DOHH2 (cell line): ENCODE data around the gene LHB.

Experiments used
- EZH2phosphoT487 ChIP-seq: fragments of 200-600 bp; sonication (generic); IDR thresholded peaks from 2 replicates; pipeline ENCODE4 v1.6.1; 2017; ENCODE audit warnings: borderline replicate concordance, mild to moderate bottlenecking, antibody characterized with exemption, low read length, moderate library complexity, mixed read lengths
- TF ChIP-seq, protein P1 (sequence below): fragments of 200-600 bp; sonication (generic); IDR thresholded peaks from one replicate; pipeline ENCODE4 v1.5.1; 2014; ENCODE audit warnings: antibody characterized with exemption, mild to moderate bottlenecking, low read depth, low read length; ENCODE audit not compliant: poor library complexity, severe bottlenecking

DNA sequence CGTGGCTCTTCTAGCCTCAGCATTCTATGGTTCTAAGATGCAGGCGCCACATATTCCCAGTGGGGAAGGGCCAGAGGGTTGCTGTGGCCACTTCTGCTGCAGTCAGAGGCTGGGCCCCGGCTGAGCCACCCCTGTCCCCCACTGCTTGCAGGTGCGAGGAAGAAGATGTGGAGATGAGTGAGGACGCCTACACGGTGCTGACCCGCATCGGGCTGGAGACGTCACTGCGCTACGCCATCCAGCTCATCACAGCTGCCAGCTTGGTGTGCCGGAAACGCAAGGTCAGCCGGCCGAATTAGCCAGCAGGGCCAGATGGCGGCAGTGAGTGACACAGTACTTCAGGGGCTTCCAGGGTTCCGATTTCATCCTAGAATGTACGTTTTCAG is 2.0 kb downstream of the LHB start:
- TF ChIP-seq, protein P1, sequence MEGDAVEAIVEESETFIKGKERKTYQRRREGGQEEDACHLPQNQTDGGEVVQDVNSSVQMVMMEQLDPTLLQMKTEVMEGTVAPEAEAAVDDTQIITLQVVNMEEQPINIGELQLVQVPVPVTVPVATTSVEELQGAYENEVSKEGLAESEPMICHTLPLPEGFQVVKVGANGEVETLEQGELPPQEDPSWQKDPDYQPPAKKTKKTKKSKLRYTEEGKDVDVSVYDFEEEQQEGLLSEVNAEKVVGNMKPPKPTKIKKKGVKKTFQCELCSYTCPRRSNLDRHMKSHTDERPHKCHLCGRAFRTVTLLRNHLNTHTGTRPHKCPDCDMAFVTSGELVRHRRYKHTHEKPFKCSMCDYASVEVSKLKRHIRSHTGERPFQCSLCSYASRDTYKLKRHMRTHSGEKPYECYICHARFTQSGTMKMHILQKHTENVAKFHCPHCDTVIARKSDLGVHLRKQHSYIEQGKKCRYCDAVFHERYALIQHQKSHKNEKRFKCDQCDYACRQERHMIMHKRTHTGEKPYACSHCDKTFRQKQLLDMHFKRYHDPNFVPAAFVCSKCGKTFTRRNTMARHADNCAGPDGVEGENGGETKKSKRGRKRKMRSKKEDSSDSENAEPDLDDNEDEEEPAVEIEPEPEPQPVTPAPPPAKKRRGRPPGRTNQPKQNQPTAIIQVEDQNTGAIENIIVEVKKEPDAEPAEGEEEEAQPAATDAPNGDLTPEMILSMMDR, result no peak
- no peak for TF ChIP-seq EZH2phosphoT487
